GM21528 (cell line): ENCODE measurements around the gene ADNP2.

Source experiments
- ATAC-seq: cut with Tn5 transposase; IDR thresholded peaks from one replicate; pipeline ENCODE4 v1.9.1; 2021; ENCODE audit warnings: mild to moderate bottlenecking, moderate library complexity; ENCODE audit not compliant: unreplicated experiment, low FRiP score

Gene ADNP2, protein sequence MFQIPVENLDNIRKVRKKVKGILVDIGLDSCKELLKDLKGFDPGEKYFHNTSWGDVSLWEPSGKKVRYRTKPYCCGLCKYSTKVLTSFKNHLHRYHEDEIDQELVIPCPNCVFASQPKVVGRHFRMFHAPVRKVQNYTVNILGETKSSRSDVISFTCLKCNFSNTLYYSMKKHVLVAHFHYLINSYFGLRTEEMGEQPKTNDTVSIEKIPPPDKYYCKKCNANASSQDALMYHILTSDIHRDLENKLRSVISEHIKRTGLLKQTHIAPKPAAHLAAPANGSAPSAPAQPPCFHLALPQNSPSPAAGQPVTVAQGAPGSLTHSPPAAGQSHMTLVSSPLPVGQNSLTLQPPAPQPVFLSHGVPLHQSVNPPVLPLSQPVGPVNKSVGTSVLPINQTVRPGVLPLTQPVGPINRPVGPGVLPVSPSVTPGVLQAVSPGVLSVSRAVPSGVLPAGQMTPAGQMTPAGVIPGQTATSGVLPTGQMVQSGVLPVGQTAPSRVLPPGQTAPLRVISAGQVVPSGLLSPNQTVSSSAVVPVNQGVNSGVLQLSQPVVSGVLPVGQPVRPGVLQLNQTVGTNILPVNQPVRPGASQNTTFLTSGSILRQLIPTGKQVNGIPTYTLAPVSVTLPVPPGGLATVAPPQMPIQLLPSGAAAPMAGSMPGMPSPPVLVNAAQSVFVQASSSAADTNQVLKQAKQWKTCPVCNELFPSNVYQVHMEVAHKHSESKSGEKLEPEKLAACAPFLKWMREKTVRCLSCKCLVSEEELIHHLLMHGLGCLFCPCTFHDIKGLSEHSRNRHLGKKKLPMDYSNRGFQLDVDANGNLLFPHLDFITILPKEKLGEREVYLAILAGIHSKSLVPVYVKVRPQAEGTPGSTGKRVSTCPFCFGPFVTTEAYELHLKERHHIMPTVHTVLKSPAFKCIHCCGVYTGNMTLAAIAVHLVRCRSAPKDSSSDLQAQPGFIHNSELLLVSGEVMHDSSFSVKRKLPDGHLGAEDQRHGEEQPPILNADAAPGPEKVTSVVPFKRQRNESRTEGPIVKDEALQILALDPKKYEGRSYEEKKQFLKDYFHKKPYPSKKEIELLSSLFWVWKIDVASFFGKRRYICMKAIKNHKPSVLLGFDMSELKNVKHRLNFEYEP

DNA sequence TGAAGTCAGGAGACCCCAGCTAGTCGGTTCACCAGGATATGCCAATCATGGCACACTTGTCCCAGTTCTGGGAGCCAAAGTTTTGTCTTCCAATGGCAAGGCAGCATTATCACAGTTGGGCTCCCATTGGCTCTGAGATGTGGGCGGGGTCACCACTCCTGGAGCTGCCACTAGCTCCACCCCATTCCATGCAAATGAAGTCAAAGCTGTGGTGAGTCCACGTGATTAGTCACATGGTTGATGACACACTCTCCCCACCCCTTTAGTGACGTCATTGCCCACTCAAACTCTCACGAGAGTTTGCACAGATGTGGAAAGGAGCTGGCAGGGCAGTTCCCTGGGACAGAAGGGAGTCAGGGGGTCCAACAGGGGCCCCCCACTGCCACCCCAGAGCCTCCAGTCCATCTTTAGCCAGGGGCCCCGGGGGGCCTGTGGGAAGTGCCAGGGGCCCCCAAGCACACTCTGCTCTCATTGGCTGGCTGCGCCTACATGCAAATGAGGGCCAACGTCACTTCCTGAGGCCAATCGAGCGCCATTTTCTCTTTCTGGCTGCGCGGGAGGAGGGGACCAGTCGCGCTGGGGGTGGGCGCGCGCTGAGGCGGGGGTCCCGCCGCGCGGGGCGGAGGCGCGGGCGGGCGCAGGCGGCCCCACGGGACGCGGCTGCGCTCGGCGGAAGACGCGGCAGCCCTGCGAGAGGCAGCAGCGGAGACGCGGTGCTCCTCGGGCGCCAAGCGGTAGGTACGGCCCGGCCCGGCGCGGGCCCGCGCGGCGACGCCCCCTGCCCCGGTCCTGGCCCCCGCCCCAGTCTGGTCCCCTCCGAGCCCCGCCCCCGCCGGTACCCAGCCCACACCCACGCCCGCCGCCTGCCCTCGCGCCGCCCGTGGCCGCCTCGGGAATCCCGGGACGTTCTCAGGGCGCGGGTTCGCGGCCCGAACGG, at the start of gene ADNP2:
ADNP2 (plus strand) TSS at position 524 of the 937 bp plus-strand sequence. CDS start 8,281 bp downstream, outside the sequence.
- peak; percentile 79 for ATAC-seq

DNA sequence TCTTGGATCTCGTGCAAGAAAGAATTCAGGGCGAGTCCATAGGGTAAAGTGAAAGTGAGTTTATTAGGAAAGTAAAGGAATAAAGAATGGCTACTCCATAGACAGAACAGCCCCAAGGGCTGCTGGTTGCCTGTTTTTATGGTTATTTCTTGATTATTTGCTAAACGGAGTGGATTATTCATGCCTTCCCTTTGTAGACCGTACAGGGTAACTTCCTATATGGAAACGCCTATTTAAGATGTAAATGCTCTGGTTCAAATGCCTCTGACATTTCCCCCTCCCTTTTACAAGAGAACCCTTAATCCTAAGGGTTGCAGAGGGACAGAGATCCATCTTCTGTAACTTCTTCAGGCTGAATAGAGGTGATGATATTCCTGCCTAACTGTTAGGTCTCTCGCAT, 49.1 kb upstream of the ADNP2 start:
- no peak for ATAC-seq

DNA sequence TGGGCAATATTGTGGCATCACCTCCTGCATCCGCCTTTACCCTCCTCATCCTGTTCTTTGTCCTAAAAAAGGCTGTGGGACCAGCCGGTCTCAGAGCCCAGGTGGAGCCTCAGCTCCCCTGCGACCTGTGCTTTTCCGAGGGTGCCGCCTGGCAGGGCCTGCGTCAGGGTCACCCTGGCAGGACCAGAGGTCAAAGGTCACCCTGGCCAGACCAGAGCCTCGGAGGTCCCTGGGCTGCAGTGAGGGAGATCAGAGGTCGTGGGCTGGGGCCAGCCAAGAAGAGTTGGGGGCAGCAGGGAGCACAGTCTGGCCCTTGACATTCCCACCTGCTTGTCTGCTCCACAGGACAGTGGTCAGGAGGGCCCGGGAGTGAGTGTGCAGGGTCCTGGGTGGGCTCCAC, 43.4 kb upstream of the ADNP2 start:
- no peak for ATAC-seq

DNA sequence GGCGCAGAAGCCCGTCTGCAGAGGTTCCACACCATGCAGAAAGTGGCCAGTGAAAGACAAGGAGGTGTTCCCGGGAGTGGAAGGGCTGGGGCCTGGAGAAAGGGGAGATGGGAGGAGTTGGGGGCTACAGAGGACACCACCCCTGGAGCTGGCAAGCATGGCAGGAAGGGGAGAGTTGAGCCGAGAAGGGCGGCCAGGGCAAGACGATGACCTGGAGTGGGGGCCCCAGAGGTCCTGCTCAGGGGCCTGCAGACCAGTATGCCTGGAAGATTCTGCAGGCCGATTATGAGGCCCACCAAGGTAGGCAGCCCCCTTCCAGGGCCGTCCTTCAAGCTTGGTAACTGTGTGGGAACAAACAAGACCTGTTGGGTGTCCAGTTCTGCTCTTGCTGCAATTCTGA, 41.7 kb upstream of the ADNP2 start:
- no peak for ATAC-seq

DNA sequence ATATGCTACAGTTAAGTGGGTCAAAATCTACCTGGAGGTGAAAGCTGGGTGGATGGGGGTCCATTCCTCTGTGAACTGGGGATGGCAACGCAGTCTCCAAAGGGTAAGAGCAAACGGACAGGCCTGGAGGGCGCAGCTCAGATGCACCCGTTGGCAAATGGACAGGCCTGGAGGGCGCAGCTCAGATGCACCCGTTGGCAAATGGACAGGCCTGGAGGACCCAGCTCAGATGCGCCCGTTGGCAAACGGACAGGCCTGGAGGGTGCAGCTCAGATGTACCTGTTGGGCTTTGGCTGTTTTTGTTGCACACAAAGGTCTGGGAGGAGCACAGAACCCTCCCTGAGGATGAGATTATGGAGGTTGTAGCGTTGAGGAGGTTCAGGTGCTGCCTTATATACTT, 41.2 kb upstream of the ADNP2 start:
- ATAC-seq = no peak

DNA sequence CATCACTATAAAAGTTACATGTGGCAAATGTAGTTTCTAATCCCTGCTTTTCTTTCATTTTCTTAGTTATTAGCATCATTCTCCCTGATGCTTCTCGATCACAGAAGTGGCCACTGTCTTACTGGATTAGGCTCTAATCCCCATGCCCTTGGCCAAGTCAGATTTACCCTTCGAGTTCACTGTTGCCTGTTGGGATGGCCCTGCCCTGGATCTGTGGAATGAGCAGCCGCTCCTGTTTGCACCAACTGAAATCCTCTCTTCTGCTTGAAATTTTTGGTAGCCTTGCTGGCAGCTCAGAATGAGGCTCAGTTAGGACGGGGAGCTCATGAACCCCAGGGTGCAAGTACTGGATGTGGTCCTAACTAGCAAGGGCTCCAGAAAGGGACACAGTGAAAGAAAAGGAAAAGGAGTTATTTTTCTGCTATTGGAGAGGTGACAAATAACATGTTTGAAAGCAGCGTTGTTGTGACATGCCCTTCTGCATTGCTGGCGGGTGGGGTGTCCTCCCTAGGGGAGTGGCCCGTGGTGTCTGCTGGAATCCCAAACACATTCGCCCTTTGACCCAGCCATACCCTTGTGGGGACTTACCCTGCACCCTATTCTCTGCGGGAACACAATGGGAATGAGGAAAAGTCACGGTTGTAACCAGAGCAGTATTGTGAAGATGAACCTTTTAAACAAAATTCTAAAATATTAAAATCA, 40.3 kb upstream of the ADNP2 start:
- ATAC-seq = no peak

DNA sequence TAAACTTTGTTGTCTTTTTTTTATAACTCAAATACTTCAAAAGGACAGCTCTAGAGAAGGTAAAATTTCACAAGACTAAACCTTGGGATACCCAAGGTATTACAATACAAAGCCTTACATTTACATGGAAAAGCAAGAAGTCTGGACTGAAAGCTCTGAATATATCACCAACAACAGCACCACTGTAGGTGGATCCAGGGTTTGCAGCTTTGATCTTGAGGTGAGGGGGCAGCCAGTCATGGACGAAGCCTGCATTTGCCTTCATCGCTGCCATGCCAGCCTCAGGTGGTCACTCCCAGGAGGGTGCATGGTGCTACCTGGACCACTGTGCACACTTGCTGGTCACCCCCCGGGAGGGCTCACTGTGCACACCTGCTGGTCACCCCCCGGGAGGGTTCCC, 38.2 kb upstream of the ADNP2 start:
- no peak for ATAC-seq

DNA sequence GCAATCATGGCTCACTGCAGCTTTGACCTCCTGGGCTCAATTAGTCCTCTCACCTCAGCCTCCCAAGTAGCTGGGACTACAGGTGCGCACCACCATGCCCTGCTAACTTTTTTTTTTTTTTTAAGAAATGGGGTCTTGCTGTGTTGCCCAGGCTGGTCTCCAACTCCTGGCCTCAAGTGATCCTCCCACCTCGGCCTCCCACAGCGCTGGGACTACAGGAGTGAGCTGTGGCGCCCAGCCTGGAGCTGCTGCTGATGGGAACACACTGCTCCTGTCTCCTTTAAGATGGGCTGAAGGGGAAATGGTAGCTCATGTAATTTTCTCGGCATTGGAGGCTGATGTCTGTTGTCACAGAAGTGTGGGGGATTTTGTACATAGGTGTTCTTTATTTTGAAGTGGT, 34.9 kb upstream of the ADNP2 start:
- ATAC-seq = no peak

DNA sequence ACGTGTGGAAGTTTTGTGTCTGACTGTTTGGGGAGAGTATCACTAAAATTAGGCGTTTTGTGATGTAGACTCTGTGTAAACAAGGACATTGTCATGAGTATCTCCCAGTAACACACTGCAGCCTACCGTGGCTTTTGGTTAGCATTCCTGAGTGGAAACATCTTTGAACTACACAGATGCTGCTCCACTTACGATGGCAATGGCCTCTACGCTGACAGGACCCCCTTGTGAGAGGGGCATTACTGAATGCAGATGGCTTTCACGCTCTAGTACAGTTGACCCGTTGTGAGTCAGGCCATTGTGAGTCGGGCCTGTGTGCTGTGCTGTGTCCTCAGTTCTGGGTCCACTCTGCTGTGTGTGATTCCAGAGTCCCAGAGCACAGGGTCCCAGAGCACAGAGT, 34.4 kb upstream of the ADNP2 start:
- ATAC-seq = no peak

DNA sequence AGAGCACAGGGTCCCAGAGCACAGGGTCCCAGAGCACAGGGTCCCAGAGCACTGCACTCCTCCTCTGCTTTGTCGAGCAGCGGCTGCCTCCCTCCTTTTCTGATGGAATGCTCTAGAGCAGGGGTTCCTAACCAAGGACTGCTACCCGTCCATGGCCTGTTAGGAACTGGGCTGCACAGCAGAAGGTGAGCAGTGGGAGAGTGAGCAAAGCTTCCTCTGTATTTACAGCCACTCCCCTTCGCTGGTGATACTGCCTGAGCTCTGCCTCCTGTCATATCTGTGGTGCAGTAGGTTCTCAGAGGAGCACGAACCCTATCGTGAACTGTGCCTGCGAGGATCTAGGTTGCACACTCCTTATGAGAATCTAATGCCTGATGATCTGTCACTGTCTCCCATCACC, 33.1 kb upstream of the ADNP2 start:
- ATAC-seq = no peak

DNA sequence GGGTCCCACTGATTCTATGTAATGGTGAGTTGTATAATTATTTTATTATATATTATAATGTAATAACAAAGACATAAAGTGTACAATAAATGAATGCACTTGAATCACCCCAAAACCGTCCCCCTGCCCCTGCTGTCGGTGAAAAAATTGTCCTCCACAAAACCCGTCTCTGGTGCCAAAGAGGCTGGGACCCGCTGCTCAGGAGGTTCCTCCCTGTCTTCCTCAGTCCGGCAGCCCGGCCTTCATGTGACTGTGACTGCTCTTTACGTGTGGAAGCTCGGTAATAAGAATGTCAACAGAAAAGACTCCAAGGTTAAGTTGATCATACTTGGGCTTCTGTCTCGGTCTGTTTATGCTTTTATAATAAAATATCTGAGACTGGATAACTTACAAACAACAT, 32.7 kb upstream of the ADNP2 start:
- no peak for ATAC-seq

DNA sequence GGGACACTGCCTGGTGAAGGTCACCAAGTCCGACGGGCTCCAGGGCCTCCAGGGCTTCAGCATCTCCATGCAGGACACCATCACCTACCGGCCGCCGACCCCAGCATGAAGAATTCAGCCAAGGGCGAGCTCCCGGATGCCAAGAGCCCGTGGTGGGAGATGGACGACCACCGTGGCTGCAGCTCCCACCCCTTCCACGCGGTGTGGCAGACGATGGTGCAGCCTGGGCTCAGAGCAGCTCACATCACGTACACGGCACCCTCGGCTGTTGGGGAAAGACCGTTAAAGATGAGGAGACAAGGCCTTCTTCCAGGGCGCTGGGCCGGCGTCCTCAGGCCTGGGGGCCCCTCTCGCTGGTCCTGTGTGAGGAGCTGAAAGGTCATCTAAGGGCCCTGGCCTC, 31.2 kb upstream of the ADNP2 start:
- ATAC-seq = no peak

DNA sequence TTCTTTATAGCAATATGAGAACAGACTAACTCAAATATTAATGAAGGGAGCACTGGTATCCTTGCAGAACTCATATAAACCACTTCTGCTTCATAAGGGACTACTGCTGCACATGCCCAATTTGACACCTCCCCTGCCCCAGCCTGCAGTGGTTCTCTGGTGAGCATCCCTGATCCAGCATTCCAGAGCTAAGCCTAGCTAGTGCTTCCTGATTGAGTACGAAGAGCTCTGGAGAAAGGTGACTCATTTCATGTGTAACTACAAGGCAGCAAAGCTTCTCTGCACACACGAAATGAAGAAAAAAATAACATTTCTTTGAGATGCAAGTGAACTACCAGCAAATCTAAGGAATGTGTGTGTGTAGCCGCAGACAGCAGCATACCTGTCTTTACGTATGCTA, 22.8 kb upstream of the ADNP2 start:
- no peak for ATAC-seq

DNA sequence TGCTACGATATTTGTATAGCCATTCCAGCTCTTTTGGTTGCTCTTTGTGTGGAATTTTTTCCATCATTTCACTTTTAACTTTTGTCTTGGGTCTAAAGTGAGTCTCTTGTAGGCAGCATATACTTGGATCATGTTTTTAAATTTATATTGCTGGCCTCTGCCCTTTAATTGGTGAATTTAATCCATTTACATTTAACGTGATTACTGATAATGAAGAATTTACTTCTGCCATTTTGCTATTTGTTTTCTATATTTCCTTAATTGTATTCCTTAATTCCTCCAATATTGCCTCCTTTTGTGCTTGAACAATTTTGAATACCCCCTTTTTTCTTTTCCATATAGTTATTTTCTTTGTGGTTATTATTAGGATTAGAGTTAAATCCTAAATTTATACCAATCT, 21.0 kb upstream of the ADNP2 start:
- no peak for ATAC-seq

DNA sequence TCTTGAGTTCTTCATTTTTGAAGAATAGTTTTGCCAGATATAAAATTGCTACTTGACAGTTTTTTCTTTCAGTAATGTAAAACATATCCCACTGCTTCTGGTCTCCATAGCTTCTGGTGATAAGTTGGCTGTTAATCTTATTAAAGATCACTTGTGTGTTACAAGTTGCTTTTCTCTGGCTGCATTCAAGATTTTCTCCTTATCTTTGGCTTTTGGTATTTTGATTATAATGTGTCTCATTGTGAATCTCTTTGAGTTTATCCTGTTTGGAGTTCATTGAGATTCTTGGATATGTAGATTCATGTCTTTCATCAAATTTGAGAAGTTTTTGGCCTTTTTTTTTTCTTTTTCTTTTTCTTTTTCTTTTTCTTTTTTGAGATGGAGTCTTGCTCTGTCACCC, 20.2 kb upstream of the ADNP2 start:
- no peak for ATAC-seq

DNA sequence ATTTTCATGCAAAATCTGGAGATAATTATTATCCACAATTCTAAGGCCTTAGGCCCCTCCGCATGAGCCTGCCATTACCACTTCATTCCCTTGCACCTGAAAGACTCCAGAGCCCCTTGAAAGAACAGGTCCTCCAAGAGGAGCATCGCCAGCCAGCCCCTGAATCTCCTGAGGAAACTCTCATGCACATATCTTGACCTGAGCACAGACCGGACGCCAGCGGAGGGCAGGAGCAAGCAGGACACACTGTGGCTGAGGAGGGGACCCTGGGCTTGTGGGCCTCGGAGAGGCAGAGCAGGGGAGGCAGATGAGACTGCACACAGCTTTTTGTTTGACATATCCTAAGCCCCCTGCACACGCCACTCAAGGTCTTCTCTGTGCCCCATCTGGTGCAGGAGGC, 13.6 kb upstream of the ADNP2 start:
- no peak for ATAC-seq

DNA sequence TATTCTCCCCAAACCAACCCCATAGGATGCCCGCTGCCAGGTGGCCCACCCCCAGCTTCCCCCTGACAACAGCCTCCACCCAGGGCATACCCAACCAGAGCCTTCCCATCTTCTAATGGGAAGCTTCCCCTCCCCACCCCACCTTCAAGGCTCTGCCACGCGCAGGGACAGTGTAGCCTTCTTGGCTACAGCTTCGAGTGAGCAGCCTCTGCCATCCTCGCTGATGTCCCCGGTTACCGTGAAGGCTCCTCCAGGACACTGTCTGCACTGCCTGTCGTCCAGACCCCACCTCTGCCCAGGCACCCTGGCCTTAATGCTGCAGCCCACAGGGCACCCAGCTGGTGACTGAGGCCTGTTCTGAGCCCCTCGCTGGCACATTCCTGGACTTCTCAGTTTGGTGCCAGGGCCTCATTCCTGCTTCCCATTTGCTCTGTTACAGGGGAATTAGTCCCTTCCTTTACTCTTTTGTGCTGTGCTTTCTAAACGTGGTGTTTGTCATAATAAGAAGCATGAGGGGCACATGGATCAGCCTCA, 13.0 kb upstream of the ADNP2 start:
- no peak for ATAC-seq

DNA sequence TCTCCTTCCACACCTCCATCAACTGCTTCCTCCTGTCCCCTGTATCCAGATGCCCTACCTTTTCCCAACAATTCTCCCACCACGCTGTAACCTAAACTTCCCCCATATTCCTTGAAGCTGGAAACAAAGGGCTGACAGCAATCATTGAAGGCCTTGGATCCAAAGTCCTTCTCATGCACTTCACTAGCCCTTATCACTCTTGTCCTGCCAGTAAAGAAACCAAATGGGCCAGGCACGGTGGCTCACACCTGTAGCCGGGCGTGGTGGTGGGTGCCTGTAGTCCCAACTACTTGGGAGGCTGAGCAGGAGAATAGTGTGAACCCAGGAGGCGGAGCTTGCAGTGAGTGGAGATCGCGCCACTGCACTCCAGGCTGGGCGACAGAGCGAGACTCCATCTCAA, 11.9 kb upstream of the ADNP2 start:
- no peak for ATAC-seq

DNA sequence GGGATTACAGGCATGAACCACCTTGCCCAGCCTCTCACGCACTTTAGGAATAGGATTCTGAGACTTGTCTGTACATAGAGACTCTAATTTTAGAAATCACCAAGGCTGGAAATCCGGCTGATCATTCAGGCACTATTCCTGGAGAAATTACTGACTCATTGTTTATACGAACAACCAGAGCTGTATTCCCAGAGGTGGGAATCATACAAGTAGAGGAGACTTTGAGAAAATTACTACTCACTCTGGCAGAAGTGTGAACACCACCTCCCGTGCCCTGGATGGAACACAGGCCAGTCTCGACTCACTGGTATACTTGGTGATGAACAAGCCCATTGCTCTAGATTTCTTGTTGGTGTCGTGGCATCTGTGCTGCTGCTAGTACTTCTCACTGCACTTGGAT, 5.8 kb upstream of the ADNP2 start:
- ATAC-seq = no peak
